NCI-H128 (cell line): Measurements from ENCODE around the gene BTBD9.

Experiments
- DNase-seq: peaks from one replicate; lab custom pipeline; 2025; ENCODE audit not compliant: unreplicated experiment; lab: John Stamatoyannopoulos, UW

The BTBD9 gene

DNA sequence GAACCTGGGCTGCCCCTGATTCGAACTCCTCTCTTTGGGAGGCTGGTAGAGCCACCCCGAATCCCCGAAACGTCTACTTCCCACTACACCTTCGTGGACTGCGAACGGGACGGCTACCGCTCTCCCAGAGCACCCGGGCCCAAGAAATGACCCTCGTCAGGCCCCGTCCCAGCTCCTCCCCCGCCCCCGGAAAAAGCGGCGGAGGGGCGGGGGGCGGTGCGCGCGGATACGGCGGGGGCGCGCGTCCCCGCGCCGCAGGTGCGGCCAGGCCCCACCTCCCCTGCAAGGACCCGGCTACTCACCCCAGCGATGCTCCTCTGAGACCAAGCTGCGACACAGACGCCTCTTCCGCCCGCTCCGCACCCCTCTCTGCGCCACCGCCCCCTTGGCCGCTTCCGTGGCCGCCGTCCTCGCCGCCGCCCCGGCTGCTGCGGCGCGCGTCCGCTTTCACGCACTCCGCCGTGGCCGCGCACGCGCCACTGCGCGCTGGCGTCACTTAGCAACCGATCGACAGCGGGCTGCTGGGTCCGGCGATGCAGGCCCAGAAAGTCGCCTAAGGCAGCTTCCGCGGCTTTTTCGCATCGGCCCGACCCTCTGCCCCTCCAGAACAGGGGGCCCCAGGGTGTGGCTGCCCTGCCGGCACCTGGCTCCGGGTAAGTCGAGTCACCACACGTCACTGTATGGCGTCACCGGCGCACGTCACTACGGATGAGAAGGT lies at the start of gene BTBD9:
Gene BTBD9 (minus strand): TSS at position 432 of the 718 bp plus-strand sequence.
- DNase-seq: peak; percentile 48

DNA sequence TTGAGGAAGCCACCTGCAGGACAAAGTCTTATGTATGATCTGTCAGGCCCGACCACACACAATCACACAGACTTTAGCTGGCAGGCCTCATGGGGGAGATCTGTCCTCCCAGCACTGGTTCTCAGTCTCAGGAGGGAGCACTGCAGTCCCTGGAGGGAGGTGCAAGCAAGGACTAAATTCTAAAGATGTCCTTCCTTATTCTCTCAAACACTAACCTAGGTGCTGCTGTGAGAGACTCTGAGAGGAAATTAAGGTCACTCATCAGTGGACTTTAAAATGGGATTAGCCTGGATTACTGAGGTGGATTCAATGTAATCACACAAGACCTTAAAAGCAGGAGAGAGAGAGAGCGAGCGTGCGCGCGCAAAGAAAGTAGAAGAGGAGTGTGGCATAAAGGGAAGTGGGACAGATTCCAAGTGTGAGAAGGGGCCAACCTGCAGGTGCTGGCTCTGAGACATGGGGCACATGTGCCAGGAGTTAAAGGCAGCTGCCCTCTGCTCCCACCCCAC lies 48.9 kb upstream of the BTBD9 start:
- DNase-seq: no peak

DNA sequence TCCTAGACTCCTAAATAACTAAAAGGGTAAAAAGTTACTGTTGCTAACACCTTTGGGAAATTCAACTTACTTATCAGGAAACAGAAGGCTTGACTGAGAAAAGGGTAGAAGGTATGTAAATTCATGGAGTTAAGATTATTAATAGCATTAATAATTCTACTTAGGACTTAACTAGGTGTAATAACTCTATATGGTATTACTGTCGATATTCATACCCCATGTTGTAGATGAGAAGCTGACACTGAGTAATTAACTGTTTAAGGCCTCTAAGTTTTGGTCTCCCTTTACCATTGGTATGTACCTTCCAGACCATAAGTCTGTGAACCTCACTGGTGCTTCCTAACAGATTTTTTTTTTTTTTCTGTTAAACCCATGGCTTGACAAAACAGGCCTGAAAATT lies 47.8 kb upstream of the BTBD9 start:
- DNase-seq: no peak

DNA sequence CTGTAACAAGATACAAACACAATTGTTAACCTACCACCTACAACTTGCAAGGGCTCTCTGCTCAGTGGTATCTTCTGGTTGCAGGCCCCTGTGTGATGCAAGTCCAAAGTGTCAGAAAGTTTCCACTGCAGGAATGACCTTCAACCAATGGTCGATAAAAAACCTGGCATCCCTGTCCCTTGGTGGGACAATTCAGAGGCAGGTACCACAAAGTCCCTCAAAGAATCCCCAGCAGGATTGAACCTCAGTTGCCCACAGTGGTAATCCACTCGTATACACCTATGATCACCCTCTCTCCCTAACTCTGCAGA lies 47.3 kb upstream of the BTBD9 start:
- no peak for DNase-seq

DNA sequence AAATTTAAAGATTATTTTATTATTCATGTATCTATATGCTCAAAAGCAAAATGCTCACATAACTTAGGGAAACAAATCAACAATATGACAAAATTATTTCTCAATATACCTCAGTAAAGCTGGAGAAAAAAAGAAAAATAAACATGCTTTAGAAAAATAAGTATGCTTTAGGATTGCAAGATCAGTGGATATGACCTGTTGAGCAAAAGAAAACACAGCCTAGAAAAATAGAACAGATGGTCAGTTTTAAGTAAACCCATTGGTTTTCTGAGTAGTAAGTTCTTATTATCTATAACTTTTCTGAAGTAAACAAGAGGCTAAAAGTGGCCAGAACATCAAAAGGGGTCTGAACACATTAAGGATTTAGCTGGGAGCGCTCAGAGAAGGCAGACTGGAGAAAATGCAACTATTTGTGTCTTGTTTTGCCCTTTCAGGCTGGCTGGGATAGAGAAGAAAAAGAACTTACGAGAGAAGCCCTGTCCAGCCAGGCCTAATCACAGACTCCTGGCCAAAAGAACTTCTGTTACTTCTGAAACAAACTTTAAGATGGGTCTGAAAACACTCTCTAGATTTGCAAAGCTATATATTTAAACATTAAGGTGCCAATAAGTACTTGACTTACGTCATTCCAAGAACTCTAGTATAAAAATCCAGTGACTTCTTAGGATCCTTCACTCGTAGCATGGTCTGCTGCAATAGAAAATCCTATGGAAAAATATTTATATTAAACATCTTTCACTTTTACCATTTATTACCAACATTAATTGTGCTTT lies 46.7 kb upstream of the BTBD9 start:
- DNase-seq: no peak

DNA sequence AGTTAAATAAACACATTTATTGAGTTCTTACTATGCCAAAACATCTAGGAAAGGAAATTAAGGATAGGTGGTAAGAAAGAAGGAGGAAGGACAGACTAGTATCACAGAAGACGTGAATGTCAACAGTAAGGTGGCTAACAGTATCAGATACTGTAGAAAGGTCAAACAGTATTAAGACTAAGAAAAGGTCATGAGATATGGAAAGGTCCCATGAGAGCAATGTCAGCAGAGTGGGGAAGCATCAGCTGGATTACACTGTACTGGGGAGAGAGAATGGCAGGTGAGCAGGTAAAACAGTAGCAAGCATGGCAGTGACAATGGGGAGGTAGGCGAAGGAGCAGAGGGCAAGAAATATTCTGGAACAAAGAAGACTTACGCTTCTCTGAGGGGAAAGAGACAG lies 45.2 kb upstream of the BTBD9 start:
- DNase-seq: no peak

DNA sequence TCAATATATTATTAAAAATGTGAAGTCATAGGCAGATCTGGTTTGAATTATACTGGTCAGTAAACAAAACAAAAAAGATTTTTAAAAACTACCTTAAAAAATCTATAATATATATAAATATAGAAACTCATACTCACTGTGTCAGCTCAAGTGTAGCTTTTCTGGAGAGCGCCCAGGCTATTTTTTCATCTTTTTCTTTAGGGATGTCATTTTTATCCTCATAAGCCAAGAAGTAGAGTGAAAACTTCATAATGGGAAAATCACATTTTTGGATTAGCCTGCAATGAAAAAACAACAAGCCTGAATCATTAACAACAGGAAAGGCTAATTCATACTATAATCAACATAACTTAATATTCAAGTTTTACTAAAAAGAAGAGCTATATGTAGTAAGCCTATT lies 44.5 kb upstream of the BTBD9 start:
- DNase-seq: no peak

DNA sequence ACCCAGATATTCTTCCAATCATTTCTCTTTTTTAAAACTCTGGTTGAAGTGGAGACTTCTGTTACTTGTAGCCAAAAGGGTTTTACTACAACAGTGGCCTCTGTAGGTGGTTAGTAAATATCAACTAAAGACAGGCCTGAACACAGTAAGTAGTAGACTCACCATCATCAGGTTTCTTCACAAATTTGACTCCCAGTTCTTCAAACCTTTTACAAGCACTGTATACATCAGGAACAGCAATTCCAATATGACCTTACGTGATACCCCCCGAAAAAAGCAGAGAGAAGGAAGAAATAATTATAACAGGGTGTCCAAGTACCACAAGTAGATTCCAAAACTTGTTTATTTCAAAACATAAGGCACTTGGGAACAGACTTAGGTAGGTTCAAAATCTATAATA lies 42.1 kb upstream of the BTBD9 start:
- DNase-seq: no peak

DNA sequence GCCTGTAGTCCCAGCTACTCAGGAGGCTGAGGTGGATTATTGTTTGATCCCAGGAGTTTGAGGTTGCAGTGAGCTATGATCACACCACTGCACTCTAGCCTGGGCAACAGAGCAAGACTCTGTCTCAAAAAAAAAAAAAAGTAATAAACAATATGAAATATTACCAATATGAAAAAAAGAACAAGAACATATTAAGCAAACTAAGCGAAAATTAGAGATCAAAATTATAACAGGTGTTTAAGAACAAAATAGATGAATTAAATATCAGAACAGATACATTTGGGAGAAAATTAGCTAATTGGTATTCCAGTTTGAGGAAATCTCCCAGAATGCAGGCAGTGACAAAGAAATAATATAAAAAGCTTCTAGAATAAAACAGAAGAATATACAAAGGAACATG lies 39.9 kb upstream of the BTBD9 start:
- DNase-seq: no peak

DNA sequence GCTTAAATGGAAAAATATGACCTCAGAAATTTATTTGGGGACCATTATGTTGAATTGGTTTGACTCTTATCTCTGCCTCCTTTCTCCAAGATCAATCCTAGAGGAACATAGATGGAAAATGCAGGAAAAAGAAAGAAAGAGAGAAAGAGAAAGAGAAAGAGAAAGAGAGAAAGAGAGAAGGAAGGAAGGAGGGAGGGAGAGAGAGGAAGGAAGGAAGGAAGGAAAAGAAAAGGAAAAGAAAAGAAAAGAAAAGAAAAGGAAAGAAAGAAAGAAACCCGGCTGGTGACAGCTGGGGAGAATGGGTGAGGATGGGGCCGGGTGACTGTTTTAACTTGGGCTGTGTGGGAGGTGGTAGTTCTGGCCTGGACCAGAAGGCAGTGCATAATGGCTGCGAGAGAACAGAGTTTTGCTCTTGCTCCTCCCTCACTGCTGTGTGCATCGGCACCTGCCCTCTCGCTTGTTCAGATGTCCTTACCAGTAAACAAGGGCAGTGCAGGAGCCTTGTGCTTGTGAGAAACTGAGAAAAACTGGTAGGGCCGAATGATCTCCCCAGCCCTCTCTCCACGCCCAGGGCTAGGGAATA lies 38.5 kb upstream of the BTBD9 start:
- no peak for DNase-seq

DNA sequence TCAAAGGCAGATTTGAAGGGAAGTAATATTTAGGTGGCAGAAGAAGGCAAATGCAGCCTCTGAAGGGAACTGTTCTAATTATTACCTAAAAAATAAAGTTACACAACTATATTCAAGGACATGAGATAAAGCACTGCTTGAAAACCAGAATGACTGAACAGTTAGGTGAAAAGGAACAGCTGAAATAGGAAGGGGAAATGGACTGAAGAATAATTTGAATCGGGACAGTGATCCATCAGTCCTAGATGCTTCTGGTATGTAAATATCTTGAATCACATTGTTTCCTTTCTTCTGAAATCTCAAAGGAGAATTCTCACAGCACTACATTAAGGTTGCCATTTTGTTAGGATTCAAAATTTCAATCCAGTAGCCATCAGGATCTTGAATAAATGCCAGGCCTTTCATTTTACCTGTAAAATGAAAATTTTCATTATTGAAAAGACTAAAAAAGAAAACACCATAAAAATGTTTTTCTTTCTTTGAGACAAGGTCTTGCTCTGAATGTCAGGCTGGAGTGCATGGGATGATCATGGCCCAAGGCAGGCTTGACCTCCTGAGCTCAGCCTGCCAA lies 37.3 kb upstream of the BTBD9 start:
- no peak for DNase-seq

DNA sequence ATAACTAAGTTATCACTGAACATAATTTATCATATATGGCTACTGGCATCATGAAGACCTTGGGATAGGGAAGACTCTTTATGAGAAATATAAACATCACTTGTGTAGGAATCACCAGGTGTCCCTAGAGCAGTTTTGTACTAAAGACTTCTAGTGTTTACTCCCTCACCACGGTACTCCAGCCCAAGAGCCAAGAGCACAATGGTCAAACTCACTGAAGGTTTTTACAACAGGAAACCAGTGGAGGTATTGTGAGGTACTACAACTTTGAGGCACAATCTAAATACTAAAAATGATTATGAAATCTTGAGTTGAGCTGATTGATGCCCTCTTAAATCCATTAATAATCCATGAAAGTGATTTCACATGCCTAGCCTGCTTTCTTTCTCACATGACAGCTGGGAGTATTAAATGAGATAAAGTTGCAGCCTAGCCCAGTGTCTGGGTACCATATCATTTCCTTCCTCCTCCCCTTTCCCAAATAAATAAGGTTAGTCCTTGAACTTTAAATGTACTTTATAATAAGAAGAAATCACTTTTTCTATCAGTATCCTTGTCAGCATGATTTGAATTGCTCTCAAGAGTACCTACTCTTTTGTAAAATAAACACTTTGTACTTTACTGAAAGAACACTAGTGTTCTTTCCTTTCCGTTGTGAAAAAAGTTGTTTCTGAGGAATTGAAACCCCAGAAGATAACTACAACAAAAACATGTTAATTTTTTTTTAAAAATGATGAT lies 36.7 kb upstream of the BTBD9 start:
- DNase-seq: no peak

DNA sequence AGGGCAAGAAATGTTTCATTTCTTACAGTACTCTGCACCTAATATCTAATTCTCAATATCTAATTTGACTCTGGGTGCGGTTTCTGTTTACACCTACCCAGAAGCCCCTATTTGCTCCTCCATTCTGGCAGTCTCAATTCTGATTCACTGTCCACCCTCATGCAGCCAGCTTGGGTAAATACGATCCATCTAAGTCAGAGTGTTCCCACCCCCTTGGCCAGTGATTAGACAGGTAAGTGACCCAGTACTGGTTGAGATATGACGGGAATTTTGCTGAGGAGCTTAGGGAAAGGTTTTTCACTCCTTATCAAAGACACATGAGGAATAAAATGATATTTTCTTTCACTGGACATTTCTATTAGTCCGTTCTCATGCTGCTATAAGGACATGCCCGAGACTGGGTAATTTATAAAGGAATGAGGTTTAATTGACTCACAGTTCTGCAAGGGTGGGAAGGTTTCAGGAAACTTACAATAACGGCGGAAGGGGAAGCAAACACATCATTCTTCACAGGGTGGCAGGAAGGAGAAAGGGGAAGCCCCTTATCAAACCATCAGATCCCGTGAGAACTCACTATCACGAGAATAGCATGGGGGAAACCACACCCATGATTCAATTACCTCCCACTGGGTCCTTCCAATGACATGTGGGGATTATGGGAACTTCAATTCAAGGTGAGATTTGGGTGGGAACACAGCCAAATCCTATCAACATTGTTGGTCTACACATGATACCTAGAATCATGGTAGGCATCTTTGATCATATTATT lies 33.9 kb upstream of the BTBD9 start:
- DNase-seq: no peak

DNA sequence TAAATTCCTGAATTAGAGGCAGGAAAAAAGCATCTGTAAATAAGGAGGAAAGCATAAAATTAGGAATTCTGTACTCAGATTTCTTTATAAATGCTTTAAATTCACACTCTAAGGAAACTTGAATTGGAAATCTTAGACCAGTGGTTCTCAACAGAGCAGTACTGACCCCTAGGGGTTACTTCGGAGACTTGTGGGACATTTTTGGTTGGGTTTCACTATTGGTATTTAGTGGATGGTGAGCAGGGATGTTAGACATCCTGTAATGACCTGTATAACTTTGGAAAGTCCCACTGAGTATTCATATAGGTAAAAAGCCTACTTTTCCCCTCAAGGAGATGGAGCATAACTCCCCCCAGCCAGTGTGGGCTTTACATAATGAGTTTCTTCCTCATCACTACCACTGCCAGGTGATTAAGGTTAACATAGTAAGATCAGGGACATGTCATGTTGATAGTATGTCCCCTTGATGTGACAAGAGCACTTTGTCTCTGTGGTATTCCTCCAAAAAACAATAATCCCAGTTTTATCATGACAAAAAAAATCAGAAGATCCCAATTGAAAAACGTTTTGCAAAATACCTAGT lies 32.2 kb upstream of the BTBD9 start:
- DNase-seq: peak; percentile 15

DNA sequence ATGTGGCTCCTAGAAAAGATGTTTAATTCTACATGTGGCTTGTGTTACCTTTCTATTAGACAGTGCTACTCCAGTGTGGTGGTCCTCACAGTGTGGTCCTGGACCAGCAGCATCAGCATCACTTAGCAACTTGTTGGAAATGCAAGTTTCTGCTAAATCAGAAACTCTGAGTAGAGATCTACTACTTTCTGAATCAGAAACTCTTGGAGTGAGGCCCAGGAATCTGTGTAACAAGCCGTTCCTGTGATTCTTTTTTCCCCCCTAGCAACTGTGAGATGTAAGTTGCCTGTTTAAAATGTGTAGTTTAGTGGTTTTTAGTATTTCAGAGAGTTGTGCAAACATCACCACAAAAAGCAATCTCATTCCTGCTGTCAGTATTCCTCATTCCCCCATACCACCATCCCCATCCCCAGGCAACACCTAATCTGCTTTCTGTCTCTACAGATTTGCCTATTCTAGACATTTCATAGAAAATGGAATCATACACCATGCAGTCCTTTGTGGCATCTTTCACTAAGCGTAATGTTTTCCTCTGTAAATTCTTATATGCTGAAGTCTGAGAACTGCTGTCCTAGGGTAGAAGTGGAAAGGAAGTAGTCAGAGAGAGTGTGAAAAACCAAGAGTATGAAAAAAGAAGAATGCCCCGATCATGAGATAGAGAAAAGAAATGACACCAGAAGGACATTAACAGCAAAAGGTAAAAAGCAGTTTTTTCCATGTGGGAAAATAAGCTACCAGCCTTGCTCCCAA lies 18.9 kb upstream of the BTBD9 start:
- DNase-seq: no peak

DNA sequence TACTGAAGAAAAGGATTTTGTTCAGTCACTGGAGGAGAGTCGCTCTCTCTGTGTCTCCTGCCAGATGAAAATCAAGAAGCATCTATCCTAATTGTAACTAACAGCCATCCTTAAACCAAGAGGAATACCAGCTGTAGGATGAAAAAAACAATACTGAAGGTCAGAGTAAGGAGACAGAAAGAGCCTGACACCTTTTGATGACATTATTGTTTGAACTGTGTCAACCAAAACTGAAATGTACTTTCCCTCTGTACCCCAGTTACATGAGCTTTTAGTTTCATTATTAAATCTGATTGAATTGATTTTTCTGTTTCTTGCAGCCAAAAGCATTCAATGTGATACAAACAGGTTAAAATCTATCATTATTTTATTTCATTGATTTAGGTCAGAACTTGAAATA lies 17.2 kb upstream of the BTBD9 start:
- no peak for DNase-seq

DNA sequence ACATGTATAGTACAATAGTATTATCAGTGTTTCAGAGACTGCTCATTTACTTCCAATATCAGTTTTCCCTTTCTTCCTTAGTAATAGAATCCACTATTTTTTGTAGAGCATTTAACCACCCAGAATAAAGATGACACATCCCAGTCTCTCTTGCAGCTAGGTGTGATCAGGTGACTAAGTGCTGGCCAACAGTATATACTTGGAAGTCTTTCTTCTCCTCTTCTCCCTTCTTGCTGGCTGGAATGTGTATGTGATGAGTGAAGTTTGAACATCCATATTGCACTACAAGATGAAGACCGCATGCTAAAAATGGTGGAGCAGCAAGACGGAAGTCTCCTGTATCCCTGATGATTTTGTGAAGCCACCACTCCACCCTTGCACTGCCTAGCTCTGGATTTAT lies 14.5 kb upstream of the BTBD9 start:
- no peak for DNase-seq

DNA sequence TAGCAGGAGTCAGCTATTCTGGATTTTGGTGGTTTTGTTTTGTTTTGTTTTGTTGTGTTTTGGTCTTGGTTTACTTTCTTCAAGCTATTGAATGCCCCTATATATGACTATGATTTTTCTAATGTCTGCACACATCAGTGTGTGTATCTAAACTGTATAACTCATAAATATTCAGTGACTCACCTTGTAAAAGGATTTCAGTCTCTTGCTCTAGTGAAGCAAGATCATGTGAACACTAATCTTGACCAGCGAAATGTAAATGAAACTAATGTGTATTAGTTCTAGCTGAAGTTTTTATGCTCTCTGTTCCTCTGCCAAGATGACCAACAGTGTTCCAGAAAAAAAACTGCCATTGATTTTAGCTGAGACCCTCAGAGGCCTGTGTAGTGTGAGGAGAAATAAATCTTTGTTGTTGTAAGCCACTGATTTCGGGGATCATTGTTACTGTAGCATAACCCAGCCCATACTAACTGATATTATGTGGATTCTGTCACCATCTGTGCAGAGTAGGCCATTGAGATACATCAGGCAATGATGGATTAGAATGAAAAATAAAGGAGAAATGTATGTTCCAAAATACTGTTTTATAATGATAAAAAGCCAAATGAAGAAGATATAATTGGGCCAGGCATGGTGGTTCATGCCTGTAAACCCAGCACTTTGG lies 11.5 kb upstream of the BTBD9 start:
- DNase-seq: no peak

DNA sequence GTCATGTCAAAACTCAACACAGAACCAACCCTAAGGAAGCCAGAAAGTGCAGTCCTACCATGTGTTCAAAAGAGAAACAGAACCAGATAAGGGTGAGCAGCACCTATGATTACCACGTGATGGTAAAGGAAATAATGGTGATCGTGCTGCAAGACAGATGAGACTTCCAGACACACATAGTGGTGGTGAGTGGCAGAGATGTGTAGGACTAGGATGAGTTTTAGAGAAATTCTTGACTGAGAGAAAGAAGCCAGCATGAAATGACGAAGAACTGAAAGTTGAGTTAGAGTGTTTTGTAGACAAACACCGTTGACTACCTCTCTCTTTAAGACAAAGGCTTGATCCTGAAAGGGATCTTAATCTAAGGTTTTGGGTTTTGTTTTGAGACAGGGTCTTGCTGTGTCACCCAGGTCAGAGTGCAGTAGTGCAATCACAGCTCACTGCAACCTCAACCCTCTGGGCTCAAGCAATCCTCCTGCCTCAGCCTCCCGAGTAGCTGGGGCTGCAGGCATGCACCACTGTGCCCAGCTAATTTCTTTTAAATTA lies 10.6 kb upstream of the BTBD9 start:
- no peak for DNase-seq
